Frontal cortex (tissue), 4 donors: ENCODE measurements around the gene CENPO. TPM values are rescaled to one million over a fixed set of nuclear protein-coding genes. Genes with fewer than 3 reads are reported as not detected.

Experiments
- DNase-seq, 2 donors: peaks; one replicate each; pipeline ENCODE4 v3.0.0; 2012; ENCODE audit warnings: low spot score in 2 of 2
- FAIRE-seq: peaks from 2 replicates; lab custom pipeline; 2012; peaks lifted over from hg19 to GRCh38; lab: Jason Lieb, UNC
- total RNA-seq: library from RNA; depleted of rRNA; stranded (reverse); fragments of >200 nt; gene quantifications from one replicate; pipeline ENCODE4 v1.2.3, GENCODE V29; 2014
- donor health status: control.
- donor health status: control.
- donor health status: control.

The CENPO gene, protein sequence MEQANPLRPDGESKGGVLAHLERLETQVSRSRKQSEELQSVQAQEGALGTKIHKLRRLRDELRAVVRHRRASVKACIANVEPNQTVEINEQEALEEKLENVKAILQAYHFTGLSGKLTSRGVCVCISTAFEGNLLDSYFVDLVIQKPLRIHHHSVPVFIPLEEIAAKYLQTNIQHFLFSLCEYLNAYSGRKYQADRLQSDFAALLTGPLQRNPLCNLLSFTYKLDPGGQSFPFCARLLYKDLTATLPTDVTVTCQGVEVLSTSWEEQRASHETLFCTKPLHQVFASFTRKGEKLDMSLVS
- total RNA-seq, result 10.6 TPM

- FAIRE-seq, result no peak
- DNase-seq, result peak; percentile 92
These were observed at the start of gene CENPO, which contains the start of gene PTRHD1 for GRCh38 chr2:24792874-24793760. Gene CENPO, plus strand, starts transcription at chr2:24793425. Its CDS starts 495 bp downstream, at chr2:24793920. Gene PTRHD1, minus strand, starts transcription at chr2:24793391. Its CDS starts 14 bp downstream, at chr2:24793377.

- no peak for FAIRE-seq
- no peak for DNase-seq
These were observed 49.3 kb upstream of the CENPO start for GRCh38 chr2:24743924-24744323.

DNA sequence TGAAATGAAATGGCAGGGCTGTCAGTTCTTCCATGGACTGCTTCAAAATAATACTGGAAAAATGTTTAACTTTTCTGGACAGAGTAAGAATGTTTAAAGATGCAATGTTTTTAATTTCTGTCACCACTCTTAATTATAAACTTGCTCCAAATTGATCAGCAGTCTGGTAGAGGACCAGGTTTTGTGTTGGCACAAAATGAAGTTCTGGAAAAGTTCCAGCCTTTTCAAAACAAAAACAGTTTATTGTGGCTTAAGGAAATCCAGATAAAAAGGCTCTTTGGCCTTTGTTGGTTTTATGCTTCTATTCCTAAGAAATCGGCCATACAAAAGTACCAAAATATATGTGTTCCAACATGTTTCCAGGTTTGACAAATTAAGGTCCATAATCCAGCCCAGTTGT, 48.9 kb upstream of the CENPO start:
- FAIRE-seq (no peak), DNase-seq (no peak)

DNA sequence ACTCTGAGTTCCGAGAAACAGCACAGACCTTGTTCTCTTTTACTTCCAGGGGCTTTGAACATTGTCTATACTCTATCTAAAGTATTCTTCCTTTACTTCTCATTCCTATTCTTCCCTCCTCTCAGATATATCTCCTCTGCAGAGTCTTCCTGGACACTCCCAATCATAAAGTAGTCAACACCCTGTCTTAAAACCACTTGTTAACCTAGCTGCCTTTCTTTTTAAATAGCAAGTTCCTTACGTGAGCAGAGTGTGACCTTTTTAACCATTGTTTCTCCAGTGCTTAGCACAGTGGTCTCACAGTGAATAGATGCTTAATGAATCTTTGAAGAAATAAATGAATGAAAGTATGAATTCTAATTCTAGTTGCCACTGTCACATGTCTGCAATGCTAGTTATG, 47.4 kb upstream of the CENPO start:
- FAIRE-seq, result no peak
- no peak for DNase-seq

DNA sequence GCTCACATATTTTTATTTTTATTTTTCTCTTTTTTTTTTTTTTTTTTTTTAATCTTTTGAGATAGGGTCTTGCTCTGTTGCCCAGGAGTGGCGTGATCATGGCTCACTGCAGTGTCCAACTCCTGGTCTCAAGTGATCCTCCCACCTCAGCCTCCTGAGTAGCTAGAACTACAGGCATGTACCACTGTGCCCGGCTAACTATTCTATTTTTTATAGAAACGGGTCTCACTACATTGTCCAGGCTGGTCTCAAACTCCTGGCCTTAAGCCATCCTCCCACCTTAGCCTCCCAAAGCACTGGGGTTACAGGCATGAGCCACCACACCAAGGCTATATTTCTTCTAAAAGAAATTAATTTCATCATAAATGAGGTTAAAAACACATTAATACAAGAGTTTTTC, 45.9 kb upstream of the CENPO start:
- FAIRE-seq, result no peak
- DNase-seq, result no peak

DNA sequence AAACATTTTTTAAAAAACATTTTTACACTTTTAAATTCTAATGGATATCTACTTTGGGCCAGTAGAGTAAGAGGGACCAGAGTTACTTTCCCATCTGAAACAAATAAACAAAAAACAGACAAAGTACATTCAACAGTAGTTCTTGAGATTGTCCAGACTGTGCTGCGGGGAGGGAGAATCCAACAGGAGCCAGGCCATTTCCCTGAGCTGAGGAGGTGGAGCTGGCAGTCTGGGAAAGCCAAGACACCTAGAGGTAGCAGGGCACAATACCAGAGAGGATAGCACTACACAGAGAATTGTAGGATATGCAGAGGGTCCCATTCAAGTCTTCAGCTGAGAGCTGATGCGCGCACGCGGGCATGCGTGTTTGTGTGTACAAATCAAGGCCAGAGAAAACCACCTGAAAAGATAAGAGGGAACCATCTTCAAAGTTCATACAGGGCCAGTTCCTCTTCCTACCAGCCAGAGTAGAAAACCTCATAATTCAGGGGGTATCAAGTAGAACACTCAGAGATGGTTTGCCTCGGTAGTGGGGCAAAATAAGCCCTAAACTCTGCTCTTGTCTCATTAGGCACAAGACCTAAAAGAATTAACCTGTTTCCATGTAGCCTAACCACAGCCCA, 44.0 kb upstream of the CENPO start:
- DNase-seq (no peak), FAIRE-seq (no peak)

DNA sequence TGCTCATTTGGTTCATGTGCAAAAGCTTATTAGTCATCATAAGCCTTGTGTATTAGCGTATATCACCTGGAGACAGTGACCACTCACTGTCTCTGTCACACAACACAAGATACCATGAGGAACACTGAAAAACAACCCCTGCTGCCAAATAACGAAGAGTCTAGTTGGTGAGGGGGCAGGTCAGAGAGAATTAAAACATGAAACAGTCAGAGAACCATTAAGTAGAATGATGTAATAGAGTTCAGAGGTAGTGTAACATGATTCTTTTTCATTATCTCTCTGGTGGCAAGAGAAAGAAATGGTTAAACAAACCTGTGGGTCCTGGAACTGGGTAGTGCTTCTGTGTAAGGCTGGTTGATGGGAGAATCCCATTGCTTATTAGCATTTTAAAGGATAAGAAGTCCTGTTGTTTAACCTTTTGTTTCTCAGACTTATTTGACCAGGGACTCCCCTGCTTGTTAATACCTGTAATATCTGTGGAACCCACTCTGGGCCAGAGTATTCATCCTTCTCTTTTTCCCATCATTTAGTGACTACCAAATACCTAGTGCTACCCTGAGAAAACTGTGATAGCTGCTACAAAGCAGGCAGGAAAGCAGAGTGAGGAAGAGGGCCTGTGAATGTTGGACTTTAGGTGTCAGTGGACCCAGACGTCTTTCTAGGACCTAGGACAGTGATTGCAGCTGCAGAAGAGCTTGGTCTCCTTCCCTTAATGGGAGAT, 38.1 kb upstream of the CENPO start:
- DNase-seq (no peak), FAIRE-seq (no peak)

DNA sequence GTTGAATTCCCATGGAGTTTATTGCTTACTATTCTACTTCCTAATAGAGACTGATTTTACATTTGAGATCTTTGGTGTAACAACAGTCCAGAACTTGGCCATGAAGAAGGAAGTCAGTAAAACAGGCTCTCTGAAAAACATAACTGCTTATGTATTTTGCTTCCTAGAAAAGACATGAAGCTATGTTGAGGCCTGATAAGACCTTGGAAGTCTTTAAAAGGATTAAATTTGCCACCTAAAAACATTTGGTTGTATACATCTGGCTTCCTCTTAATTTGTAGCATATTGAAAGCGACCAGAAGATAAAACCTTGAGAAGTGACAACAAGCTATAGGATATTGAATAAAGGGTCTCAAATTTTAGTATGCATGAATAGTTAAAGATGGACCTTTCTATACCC, 36.4 kb upstream of the CENPO start:
- FAIRE-seq (no peak), DNase-seq (no peak)

- DNase-seq (no peak), FAIRE-seq (no peak)
These were observed 31.4 kb upstream of the CENPO start for GRCh38 chr2:24761866-24762265.

- FAIRE-seq (no peak), DNase-seq (no peak)
These were observed 30.7 kb upstream of the CENPO start for GRCh38 chr2:24762518-24762917.

DNA sequence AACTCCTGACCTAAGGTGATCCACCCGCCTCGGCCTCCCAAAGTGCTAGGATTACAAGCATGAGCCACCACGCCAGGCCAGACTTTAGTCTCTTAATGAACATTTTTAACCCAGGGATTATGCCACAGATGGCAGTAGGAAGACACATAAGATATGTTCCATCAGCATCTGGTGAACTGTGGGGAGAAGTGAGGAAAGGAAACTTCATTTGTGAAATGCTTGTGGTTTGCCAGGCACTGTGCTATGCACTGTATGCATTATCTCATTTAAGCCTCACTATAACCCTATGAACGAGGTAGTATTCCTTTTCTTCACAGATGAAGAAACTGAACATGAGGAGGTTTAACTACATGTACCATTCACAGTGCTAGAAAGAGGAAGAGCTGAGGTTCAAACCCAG, 29.4 kb upstream of the CENPO start:
- FAIRE-seq, result no peak
- DNase-seq, result no peak

- no peak for FAIRE-seq
These were observed 26.6 kb upstream of the CENPO start for GRCh38 chr2:24766609-24767008.

GRCh38 chr2:24768013-24768412, 25.2 kb upstream of the CENPO start:
- FAIRE-seq (no peak), DNase-seq (no peak)

More at GRCh38 chr2:24766609-24767008, 26.6 kb upstream of the CENPO start:
- DNase-seq, result no peak

DNA sequence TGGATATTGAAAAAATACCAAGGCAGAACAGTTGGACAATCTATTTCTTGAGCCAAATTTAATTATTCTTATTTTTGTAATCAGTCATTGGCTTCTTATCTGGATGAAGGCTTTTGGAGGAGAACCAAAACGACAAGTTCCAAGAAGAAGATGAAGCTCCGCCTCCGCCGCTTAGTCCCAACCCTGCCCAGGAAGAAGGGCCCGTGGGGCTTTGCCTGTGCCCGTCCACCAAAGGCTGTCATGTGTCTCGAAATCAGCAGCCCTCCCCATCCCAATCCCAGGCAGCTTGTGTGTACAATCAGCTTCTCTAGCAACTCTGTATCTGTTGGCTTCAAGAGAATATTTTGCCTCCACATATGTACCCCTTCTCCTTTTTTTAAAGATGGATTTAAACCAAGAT, 24.6 kb upstream of the CENPO start:
- no peak for DNase-seq
- FAIRE-seq, result no peak

- no peak for FAIRE-seq
- DNase-seq, result no peak
These were observed 22.2 kb upstream of the CENPO start for GRCh38 chr2:24771061-24771460.

GRCh38 chr2:24771764-24772586, 21.2 kb upstream of the CENPO start:
- DNase-seq (no peak), FAIRE-seq (no peak)

DNA sequence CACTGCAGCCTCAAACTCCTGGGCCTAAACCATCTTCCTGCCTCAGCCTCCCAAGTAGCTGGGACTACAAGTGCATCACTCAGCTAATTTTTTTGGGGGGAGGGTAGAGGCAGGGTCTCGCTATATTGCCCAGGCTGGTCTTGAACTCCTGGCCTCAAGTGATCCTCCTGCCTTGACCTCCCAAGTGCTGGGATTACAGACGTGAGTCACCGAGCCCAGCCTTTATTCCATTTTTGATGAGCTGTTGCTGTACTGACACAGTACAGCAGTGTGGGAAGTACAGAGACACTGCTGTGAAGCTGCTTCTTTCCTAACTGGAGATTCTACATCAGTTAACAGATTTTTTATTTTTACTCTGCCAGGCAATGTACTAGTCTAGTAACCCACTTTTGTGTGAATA, 18.9 kb upstream of the CENPO start:
- FAIRE-seq (no peak), DNase-seq (no peak)

GRCh38 chr2:24779116-24779515, 14.1 kb upstream of the CENPO start:
- FAIRE-seq (no peak), DNase-seq (no peak)

GRCh38 chr2:24783641-24784040, 9.6 kb upstream of the CENPO start:
- no peak for FAIRE-seq
- DNase-seq, result no peak
